HFF-Myc (cell line): ENCODE results near the gene GPR137C.
"Not testable (repeated sequence)": the region's sequence is repeated elsewhere in the genome, so short reads cannot be mapped to it uniquely, and the experiment has no call there.

Source experiments
- DNase-seq: peaks from one replicate; pipeline ENCODE4 v3.0.0-alpha.2; 2011; ENCODE audit warnings: low read depth; ENCODE audit errors: extremely low read depth
- H3K4me3 ChIP-seq: replicated peaks from 2 replicates; pipeline ENCODE4 v1.5.1; 2011; ENCODE audit warnings: low read depth, mild to moderate bottlenecking, control low read depth, low read length
- CTCF ChIP-seq: IDR thresholded peaks from 2 replicates; pipeline ENCODE4 v1.5.1; 2012; ENCODE audit warnings: mild to moderate bottlenecking, low read depth, low read length, control low read depth; ENCODE audit errors: missing control alignments

Gene GPR137C

GRCh38 chr14:52563120-52563519 lies 10.5 kb downstream of the GPR137C start:
- no peak overlapping the region for H3K4me3 ChIP-seq
- peak; percentile 6 for DNase-seq
- no peak for TF ChIP-seq CTCF

GRCh38 chr14:52568454-52568853 lies 15.8 kb downstream of the GPR137C start:
- not testable (repeated sequence) for DNase-seq, H3K4me3 ChIP-seq

DNA sequence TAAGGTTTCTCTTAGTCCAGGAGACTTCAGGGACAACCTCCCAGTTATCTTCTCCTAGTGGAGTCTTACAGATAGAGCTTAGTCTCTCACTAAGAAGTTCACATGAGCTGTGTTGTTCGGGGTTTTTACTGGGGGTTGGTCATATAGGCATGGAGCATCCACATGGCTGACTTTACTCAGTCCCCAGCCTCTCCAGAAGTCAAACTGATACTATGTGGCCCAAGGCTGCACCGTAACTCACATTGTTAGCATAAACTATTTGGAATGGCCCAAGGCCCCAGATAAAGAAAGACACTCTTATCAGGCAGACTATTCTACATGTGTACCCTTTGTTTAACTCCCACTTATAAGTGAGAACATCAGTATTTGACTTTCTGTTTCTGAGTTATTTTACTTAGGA lies 23.2 kb downstream of the GPR137C start:
- no peak for DNase-seq
- no peak for TF ChIP-seq CTCF
- no peak overlapping the region for H3K4me3 ChIP-seq

DNA sequence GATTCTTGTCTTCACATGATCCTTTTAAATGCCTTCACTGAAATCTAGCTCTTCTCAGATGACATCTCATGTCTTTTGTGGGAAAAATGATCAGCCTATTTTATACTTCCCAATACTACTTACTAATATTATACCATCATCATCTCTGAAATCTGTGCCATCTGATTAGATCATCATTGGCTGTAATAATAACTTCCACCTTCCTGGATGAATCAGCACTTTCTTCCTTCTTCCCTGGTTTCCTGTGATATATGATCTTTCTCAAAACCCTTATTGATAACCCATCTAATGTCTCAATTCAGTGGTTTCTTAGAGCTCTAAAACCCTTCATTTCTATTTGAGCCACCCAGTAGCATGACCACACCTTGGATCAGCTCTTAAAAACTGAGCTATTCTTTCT lies 30.9 kb downstream of the GPR137C start:
- no peak for DNase-seq
- no peak for TF ChIP-seq CTCF
- no peak overlapping the region for H3K4me3 ChIP-seq

- no peak for DNase-seq
- H3K4me3 ChIP-seq: no peak overlapping the region
- TF ChIP-seq CTCF: no peak
Measured at GRCh38 chr14:52589646-52590045, 37.0 kb downstream of the GPR137C start.

DNA sequence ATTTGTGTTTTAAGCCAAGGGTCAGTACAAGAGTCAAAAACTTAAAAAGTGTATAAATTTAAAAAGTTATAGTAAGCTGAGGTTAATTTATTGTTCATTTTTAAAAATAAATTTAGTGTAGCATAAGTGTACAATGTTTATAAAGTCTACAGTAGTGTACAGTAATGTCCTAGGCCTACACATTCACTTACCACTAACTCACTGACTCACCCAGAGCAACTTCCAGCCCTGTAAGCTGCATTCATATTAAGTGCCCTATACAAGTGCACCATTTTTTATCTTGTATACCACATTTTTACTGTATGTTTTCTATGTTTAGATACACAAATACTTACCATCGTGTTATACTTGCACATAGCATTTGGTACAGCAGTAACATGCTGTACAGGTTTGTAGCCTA lies 37.7 kb downstream of the GPR137C start:
- TF ChIP-seq CTCF: no peak
- DNase-seq: no peak
- no peak overlapping the region for H3K4me3 ChIP-seq

DNA sequence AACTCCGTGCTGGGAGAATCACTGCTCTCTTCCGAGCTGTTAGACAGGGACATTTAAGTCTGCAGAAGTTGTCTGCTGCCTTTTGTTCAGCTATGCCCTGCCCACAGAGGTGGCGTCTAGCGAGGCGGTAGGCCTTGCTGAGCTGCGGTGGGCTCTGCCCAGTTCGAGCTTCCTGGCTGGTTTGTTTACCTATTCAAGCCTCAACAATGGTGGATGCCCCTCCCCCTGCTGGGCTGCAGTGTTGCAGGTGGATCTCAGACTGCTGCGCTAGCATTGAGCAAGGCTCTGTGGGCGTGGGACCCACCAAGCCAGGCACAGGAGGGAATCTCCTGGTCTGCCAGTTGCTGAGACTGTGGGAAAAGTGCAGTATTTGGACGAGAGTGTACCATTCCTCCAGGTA lies 43.7 kb downstream of the GPR137C start:
- no peak overlapping the region for H3K4me3 ChIP-seq
- no peak for TF ChIP-seq CTCF
- DNase-seq: no peak
